AG04450 (cell line): ENCODE measurements around the gene STXBP6. TPM values are rescaled to one million over a fixed set of nuclear protein-coding genes. Genes with fewer than 3 reads are reported as not detected.

Experiments
- CTCF ChIA-PET: fragments of 300-600, 350-600 bp; formaldehyde crosslinking; extraction: SDS; loops from one replicate; lab custom pipeline; 2022; ENCODE audit warnings: antibody characterized with exemption, inconsistent platforms; lab: Charles Lee
- POLR2A ChIA-PET: fragments of 350-600 bp; formaldehyde crosslinking; extraction: SDS; loops from one replicate; lab custom pipeline; 2021; ENCODE audit warnings: antibody characterized with exemption, inconsistent platforms; lab: Yijun Ruan, JAX
- DNase-seq: peaks from one replicate; pipeline ENCODE4 v3.0.0-alpha.2; 2011; ENCODE audit warnings: low read depth, low spot score
- H3K27ac ChIP-seq: one replicate; pipeline ENCODE4 v1.5.1; 2012; ENCODE audit warnings: low read depth, low read length, control low read depth
- H3K27me3 ChIP-seq: one replicate; pipeline ENCODE4 v1.6.0; 2012; ENCODE audit warnings: low read length; ENCODE audit not compliant: control insufficient read depth, insufficient read depth
- H3K4me3 ChIP-seq: 2 replicates; pipeline ENCODE4 v1.5.1; 2011; ENCODE audit warnings: mild to moderate bottlenecking, low read depth, low read length, control low read depth
- H3K9me3 ChIP-seq: 2 replicates; pipeline ENCODE4 v1.5.1; 2012; ENCODE audit warnings: low read length; ENCODE audit not compliant: control insufficient read depth, insufficient read depth
- polyA plus RNA-seq: library from polyadenylated mRNA; depleted of rRNA; stranded (reverse); fragments of >200 nt; gene quantifications from 2 replicates; pipeline ENCODE4 v1.2.3, GENCODE V29; 2011
- TF ChIP-seq, protein P1 (sequence below): IDR thresholded peaks from 2 replicates; pipeline ENCODE4 v1.5.1; 2011; ENCODE audit warnings: low read depth, low read length, control low read depth, inconsistent platforms

Gene STXBP6
- polyA plus RNA-seq, 1 experiment: 0.16 TPM

DNA sequence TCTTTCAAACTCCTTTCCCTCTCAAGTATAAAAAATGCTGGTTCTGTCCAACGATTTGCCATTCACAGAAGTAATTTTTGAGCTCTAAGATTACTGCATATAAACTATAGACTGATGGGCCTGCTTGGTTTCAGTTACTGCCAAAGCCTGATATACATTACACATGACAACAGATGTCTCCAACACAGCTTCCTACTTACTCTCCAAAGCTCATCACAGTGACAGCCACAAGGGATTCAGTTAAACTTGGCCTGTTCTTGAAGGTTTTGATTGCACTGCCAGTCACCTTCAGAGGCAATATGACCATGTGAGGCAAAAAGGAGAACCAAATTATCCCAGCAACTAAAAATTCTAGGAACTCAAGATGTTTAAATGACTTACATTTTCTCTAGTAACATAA is 30.1 kb downstream of the STXBP6 start:
- Histone ChIP-seq H3K27ac (no peak overlapping the region), H3K4me3 (no peak overlapping the region), H3K27me3 (no peaks in the 10 kb centered on the region), H3K9me3 (no peaks in the 10 kb centered on the region)
- TF ChIP-seq, protein P1, sequence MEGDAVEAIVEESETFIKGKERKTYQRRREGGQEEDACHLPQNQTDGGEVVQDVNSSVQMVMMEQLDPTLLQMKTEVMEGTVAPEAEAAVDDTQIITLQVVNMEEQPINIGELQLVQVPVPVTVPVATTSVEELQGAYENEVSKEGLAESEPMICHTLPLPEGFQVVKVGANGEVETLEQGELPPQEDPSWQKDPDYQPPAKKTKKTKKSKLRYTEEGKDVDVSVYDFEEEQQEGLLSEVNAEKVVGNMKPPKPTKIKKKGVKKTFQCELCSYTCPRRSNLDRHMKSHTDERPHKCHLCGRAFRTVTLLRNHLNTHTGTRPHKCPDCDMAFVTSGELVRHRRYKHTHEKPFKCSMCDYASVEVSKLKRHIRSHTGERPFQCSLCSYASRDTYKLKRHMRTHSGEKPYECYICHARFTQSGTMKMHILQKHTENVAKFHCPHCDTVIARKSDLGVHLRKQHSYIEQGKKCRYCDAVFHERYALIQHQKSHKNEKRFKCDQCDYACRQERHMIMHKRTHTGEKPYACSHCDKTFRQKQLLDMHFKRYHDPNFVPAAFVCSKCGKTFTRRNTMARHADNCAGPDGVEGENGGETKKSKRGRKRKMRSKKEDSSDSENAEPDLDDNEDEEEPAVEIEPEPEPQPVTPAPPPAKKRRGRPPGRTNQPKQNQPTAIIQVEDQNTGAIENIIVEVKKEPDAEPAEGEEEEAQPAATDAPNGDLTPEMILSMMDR: no peak
- POLR2A ChIA-PET: no interaction called here
- DNase-seq: no peak
- CTCF ChIA-PET: no interaction called here

DNA sequence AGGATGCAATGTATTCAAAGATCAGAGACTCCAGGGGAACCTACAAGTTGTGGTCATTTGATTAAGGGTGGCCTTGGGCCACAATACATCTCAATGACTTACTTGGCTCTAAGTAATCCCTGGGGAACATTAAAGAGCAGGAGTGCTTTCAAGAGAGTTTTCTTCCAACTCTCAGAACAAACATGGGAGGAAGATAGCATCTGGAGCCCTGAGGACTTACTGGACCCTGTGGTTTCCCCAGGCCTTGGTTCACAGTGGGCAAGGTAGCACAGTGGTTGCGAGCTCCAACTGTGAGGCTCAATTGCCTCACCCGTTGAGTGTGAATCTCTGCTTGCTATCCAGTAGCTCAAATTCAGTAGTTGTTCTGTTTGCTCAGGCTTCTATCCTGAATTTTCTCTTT is 32.4 kb downstream of the STXBP6 start:
- Histone ChIP-seq H3K9me3 (no peaks in the 10 kb centered on the region), H3K4me3 (no peak overlapping the region), H3K27me3 (no peaks in the 10 kb centered on the region), H3K27ac (no peak overlapping the region)
- CTCF ChIA-PET: no interaction called here
- TF ChIP-seq, protein P1: no peak
- no peak for DNase-seq
- POLR2A ChIA-PET: no interaction called here

DNA sequence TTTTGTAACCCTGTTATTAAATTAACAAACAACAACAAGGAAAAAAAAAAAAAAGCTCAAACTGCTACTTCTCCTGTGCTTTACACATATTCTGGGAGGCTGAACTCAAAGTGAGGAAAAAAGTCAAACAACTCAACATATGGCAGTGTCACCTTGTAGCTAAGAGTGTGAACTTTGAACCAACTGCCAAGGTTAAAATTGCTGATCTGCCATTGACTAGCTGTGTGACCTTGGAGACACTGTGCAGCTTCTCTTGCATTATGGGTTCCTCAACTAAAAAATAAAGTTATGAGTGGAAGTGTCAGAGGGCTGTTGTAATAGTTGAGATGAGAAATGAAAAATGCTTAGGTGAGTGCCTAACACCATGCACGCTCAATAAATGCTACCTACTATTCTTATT is 34.2 kb downstream of the STXBP6 start:
- ChIA-PET CTCF (no interaction called here), POLR2A (no interaction called here)
- TF ChIP-seq, protein P1: no peak

DNA sequence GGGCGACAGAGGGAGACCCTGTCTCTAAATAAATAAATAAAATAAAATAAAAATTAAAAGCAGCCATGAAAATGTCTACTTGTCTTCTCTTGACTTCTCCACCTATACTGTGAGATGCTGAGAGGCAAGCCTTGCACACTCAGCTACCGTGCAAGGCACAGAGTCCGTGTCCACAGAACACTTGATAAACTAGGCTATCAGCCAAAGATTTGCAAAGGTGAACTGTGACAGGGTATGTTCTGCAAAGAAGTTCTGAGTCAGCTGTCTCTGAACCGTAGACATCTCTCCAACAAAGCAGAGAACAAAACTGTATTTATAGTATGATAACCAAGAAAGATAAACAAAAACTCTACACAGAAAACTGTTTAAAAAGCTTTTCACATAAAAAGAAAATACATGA is 35.5 kb downstream of the STXBP6 start:
- Histone ChIP-seq H3K4me3 (no peak overlapping the region), H3K27me3 (no peaks in the 10 kb centered on the region), H3K9me3 (no peaks in the 10 kb centered on the region), H3K27ac (no peak overlapping the region)
- ChIA-PET POLR2A (no interaction called here), CTCF (no interaction called here)
- DNase-seq: no peak
- TF ChIP-seq, protein P1: no peak

More for the DNA sequence above, 34.2 kb downstream of the STXBP6 start:
- no peaks in the 10 kb centered on the region for H3K9me3 ChIP-seq
- DNase-seq: no peak
- H3K27me3 ChIP-seq: no peaks in the 10 kb centered on the region
- no peak overlapping the region for H3K27ac ChIP-seq
- no peak overlapping the region for H3K4me3 ChIP-seq

DNA sequence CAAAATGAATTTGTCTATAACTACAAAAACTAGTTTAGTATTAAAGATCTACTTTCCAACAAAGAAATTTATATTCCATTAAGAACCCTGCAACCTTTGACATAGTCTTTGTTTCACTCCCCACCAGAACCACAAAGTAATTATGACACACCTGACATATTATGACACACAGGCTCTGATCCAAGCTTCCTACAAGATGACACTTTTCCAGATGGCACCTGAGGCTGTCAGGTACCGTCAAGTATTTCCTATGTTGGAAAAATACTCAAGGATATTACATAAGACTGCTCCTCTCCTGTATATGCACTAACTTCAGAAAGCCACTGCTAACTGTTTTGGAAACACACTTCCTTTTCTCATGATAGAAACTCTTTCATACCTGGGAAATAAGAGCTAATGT is 38.9 kb downstream of the STXBP6 start:
- no peak overlapping the region for H3K4me3 ChIP-seq
- H3K27ac ChIP-seq: no peak overlapping the region
- H3K9me3 ChIP-seq: no peaks in the 10 kb centered on the region
- TF ChIP-seq, protein P1: no peak
- DNase-seq: no peak
- POLR2A ChIA-PET: no interaction called here
- no peaks in the 10 kb centered on the region for H3K27me3 ChIP-seq
- CTCF ChIA-PET: no interaction called here
